Natural killer cell (primary cell): ENCODE results near the gene FBXL3. TPM values are rescaled to one million over a fixed set of nuclear protein-coding genes. Genes with fewer than 3 reads are reported as not detected.
A peak's percentile ranks its signal among the peaks of the same experiment; 100 is the strongest.

Experiments
- ATAC-seq, 3 donors: fragments of 150-1000 bp in 2 of 3; fragments of 200-7000 bp in 1 of 3; cut with Tn5 transposase; 1 replicate in 1 of 3; 2 replicates in 2 of 3; pipeline ENCODE4 v1.10.0; 2021; ENCODE audit warnings: mild to moderate bottlenecking in 2 of 3, moderate library complexity in 2 of 3
- DNase-seq, 2 donors: peaks; one replicate each; pipeline versions ENCODE4 v3.0.0 to v3.0.0-alpha.2; 2013 to 2021; ENCODE audit warnings: mixed read lengths in 1 of 2
- H3K27ac ChIP-seq: one replicate; pipeline ENCODE4 v1.5.1; 2013; ENCODE audit warnings: mild to moderate bottlenecking, low read length
- H3K27me3 ChIP-seq: one replicate; pipeline ENCODE4 v1.6.1; 2013; ENCODE audit warnings: low read length; ENCODE audit not compliant: control insufficient read depth, insufficient read depth
- H3K36me3 ChIP-seq: one replicate; pipeline ENCODE4 v1.6.1; 2013; ENCODE audit warnings: low read length; ENCODE audit not compliant: control insufficient read depth, insufficient read depth
- H3K4me1 ChIP-seq: one replicate; pipeline ENCODE4 v1.6.1; 2013; ENCODE audit warnings: low read length; ENCODE audit not compliant: control insufficient read depth, insufficient read depth
- H3K4me3 ChIP-seq: one replicate; pipeline ENCODE4 v1.5.1; 2013; ENCODE audit warnings: low read length
- H3K9me3 ChIP-seq: one replicate; pipeline ENCODE4 v1.6.1; 2013; ENCODE audit warnings: low read length; ENCODE audit not compliant: control insufficient read depth, insufficient read depth
- H3K27ac Mint-ChIP-seq, 2 donors: one replicate each; pipeline ENCODE4 v1.8.0; 2022; ENCODE audit warnings: mild to moderate bottlenecking in 2 of 2, mixed read lengths in 2 of 2, moderate library complexity in 1 of 2
- H3K27me3 Mint-ChIP-seq, 2 donors: one replicate each; pipeline ENCODE4 v1.8.0; 2022; ENCODE audit warnings: low read depth in 2 of 2, mixed read lengths in 2 of 2
- H3K36me3 Mint-ChIP-seq: one replicate; pipeline ENCODE4 v1.8.0; 2022; ENCODE audit warnings: mixed read lengths
- H3K4me1 Mint-ChIP-seq, 2 donors: one replicate each; pipeline ENCODE4 v1.8.0; 2022; ENCODE audit warnings: mixed read lengths in 2 of 2
- H3K4me3 Mint-ChIP-seq: one replicate; pipeline ENCODE4 v1.8.0; 2022; ENCODE audit warnings: mild to moderate bottlenecking, moderate library complexity, mixed read lengths
- H3K9me3 Mint-ChIP-seq, 2 donors: one replicate each; pipeline ENCODE4 v1.8.0; 2022; ENCODE audit warnings: mixed read lengths in 2 of 2
- WGBS: methylation state at CpG from one replicate; pipeline ENCODE4 v1.1.7; 2013; ENCODE audit warnings: missing lambda C conversion rate; ENCODE audit not compliant: insufficient coverage; 5-methylcytosine and 5-hydroxymethylcytosine counted together
- intact Hi-C: fragments of 100-400 bp; cut with micrococcal nuclease; formaldehyde crosslinking; loops from one replicate; pipeline ENCODE4 v1.14.2; 2022
- total RNA-seq, 4 donors: library from RNA; stranded (reverse); fragments of 120-200 nt in 1 of 4; gene quantifications; one replicate each; pipeline versions ENCODE4 v1.2.3 to v1.2.4, GENCODE V29; 2013 to 2022
- TF ChIP-seq, protein P1 (sequence below): fragments of 200-600 bp; IDR thresholded peaks from one replicate; pipeline ENCODE4 v1.8.0; 2022; ENCODE audit warnings: antibody characterized with exemption

Gene FBXL3, protein sequence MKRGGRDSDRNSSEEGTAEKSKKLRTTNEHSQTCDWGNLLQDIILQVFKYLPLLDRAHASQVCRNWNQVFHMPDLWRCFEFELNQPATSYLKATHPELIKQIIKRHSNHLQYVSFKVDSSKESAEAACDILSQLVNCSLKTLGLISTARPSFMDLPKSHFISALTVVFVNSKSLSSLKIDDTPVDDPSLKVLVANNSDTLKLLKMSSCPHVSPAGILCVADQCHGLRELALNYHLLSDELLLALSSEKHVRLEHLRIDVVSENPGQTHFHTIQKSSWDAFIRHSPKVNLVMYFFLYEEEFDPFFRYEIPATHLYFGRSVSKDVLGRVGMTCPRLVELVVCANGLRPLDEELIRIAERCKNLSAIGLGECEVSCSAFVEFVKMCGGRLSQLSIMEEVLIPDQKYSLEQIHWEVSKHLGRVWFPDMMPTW
- total RNA-seq: 10 to 100 TPM; 57.1 to 61.9 (median 58.0) TPM
- total RNA-seq (2013): 60.8 TPM

DNA sequence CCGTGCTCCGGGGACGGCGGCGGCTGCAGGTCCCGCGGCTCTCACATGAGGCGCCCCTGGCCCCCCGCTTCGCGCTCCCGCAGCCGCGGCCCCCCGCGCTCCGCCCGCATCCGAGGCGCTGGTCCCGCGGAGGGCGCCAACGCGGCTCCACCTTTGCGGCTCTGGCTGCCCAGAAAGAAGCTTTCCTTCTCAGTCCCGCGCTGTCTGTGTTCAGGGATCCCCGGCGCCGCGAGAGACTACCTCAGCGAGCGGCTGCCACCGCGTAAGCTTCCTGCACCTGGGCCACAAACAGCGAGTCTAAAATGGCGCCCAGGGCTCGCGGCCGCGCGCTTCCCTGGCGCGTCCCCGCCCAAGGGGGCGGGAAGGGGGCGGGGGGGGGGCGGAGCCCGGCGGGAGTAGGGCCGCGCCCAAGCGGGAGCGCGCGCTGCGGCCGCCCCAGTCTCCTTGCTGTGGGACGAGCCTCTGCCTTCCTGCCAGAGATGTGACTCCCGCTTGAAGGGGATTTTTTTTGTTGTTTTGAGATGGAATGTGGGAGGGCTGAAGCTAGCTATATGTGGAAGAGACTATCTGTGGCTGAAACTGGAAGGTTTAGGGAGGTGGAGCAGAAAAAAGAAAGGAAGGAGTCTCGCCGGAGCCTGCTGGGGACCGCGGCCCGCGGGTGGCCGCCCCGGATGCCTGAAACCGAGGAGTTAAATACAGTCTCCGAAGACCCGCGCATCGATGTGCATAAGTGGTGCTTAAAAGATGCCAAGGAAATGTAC, at the start of gene FBXL3:
Gene FBXL3, minus strand, starts transcription at position 299 of the 761 bp plus-strand sequence. CDS start 5,299 bp downstream, outside the sequence.
- H3K36me3 ChIP-seq: peaks cover 3% of the 10 kb centered on the region
- Mint-ChIP-seq H3K27me3 (peaks cover 23 to 28% of the 10 kb centered on the region in 2 donors), H3K36me3 (no peaks in the 10 kb centered on the region), H3K9me3 (no peaks in the 10 kb centered on the region), H3K27ac (peak within 1 kb of the TSS; percentile 87 to 88), H3K4me1 (peaks cover 49 to 51% of the 10 kb centered on the region in 2 donors), H3K4me3 (peak within 1 kb of the TSS; percentile 98)
- DNase-seq: peak; percentile 73 to 92
- intact Hi-C loops: loop anchor here (1.0 to 5.0 kb wide), 2 partner anchors 35 to 300 kb away; partner anchors contain the start of genes CLN5 and MYCBP2
- no peaks in the 10 kb centered on the region for H3K9me3 ChIP-seq
- H3K4me3 ChIP-seq: peak within 1 kb of the TSS; percentile 54
- peaks cover 17% of the 10 kb centered on the region for H3K4me1 ChIP-seq
- ATAC-seq: peak; percentile 71 to 90 (median 77)
- TF ChIP-seq, protein P1, sequence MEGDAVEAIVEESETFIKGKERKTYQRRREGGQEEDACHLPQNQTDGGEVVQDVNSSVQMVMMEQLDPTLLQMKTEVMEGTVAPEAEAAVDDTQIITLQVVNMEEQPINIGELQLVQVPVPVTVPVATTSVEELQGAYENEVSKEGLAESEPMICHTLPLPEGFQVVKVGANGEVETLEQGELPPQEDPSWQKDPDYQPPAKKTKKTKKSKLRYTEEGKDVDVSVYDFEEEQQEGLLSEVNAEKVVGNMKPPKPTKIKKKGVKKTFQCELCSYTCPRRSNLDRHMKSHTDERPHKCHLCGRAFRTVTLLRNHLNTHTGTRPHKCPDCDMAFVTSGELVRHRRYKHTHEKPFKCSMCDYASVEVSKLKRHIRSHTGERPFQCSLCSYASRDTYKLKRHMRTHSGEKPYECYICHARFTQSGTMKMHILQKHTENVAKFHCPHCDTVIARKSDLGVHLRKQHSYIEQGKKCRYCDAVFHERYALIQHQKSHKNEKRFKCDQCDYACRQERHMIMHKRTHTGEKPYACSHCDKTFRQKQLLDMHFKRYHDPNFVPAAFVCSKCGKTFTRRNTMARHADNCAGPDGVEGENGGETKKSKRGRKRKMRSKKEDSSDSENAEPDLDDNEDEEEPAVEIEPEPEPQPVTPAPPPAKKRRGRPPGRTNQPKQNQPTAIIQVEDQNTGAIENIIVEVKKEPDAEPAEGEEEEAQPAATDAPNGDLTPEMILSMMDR: no peak
- H3K27ac ChIP-seq: peak within 1 kb of the TSS; percentile 92
- WGBS: 0% methylated on average over 71 of the region's 74 CpGs
- peaks cover 3% of the 10 kb centered on the region for H3K27me3 ChIP-seq

DNA sequence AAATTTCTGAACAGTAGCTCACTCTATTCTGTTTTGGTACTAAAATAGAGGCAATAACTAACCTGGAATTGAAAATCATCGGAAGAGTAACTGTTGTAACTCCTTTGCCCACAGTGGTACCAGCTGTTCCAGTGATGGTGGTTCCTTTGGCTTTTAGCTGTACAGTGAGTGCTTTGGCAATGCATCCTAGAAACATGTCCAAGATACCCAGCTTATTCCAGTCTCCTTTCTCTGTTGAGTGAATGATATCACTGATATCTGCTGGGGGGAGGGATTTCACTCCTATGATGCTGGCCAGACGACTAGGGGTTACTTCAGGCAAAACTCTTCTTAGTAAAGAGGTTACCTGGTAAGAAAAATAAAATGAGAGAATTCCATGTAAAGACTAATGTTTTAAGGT, 40.6 kb upstream of the FBXL3 start:
- TF ChIP-seq, protein P1: no peak
- no peak overlapping the region for H3K4me3 Mint-ChIP-seq
- H3K27me3 ChIP-seq: no peaks in the 10 kb centered on the region
- no peaks in the 10 kb centered on the region for H3K9me3 Mint-ChIP-seq
- peaks cover 21% of the 10 kb centered on the region for H3K36me3 Mint-ChIP-seq
- no peaks in the 10 kb centered on the region for H3K27me3 Mint-ChIP-seq
- H3K4me1 Mint-ChIP-seq: peaks cover 0 to 5% of the 10 kb centered on the region in 2 donors
- no peak for DNase-seq
- no peaks in the 10 kb centered on the region for H3K4me1 ChIP-seq
- no peaks in the 10 kb centered on the region for H3K9me3 ChIP-seq
- no peak overlapping the region for H3K27ac Mint-ChIP-seq
- H3K4me3 ChIP-seq: no peak overlapping the region
- intact Hi-C loops: no loop called here
- no peak overlapping the region for H3K27ac ChIP-seq
- 95% methylated on average over 2 of the region's 2 CpGs for WGBS
- H3K36me3 ChIP-seq: peaks cover 73% of the 10 kb centered on the region
- ATAC-seq: no peak

DNA sequence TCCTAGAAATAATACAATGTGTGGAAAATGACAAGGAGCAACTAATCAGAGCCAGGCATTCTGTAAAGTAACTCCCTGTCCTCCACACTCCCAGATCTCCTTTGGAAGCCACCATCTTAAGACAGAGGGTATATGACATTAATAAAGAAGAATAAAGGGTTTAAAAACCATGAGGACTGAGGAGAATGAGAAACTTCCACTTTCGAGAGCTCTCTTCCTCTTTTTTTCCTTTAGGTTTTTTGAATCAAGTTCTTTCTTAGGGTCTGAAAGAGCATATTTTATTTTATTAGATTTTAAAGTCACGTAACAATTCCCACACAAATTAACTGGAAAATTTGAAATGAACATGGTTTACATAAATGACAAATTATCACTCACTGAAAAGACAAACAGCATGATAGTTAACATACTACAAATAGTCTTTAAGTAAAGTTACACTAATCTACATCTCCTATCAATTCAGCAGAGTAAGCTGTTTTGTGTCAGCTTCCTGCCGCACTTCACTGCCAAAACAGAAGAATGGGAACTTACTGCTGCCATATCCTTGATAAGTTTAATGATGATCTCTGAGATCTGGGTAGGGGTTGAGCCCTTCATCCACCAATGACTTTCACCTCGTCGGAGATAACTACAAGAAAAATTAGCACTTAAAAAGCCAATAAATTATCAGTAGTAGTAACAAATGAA, 38.6 kb upstream of the FBXL3 start:
- intact Hi-C loops: no loop called here
- peaks cover 0 to 5% of the 10 kb centered on the region in 2 donors for H3K4me1 Mint-ChIP-seq
- H3K36me3 Mint-ChIP-seq: peaks cover 32% of the 10 kb centered on the region
- Histone ChIP-seq H3K9me3 (no peaks in the 10 kb centered on the region), H3K27ac (no peak overlapping the region), H3K36me3 (peaks cover 84% of the 10 kb centered on the region), H3K4me1 (no peaks in the 10 kb centered on the region), H3K27me3 (no peaks in the 10 kb centered on the region), H3K4me3 (no peak overlapping the region)
- TF ChIP-seq, protein P1: no peak
- DNase-seq: no peak
- no peaks in the 10 kb centered on the region for H3K27me3 Mint-ChIP-seq
- H3K9me3 Mint-ChIP-seq: no peaks in the 10 kb centered on the region
- peak overlapping the region in 1 of 2 donors; percentile 30 for H3K27ac Mint-ChIP-seq
- no peak for ATAC-seq
- WGBS: 71% methylated on average over 1 of the region's 5 CpGs
- H3K4me3 Mint-ChIP-seq: no peak overlapping the region
